Lung microvascular endothelial cell (primary cell): ENCODE results near the gene USP9X. TPM values are rescaled to one million over a fixed set of nuclear protein-coding genes. Genes with fewer than 3 reads are reported as not detected.
"Not testable (repeated sequence)": the region's sequence is repeated elsewhere in the genome, so short reads cannot be mapped to it uniquely, and the experiment has no call there.

Experiments
- DNase-seq, 2 donors: peaks; one replicate each; pipeline versions ENCODE4 v3.0.0 to v3.0.0-alpha.2; 2010; ENCODE audit warnings: low read depth in 2 of 2
- total RNA-seq: library from RNA; depleted of rRNA; stranded (reverse); fragments of >200 nt; gene quantifications from 2 replicates; pipeline ENCODE4 v1.2.1, GENCODE V29; 2014

The USP9X gene
- total RNA-seq, 1 donor from 2014 or later, result 112 TPM

- no peak for DNase-seq
These were observed 191.6 kb downstream of the USP9X start for GRCh38 chrX:41276661-41277506.

GRCh38 chrX:41282307-41282706 lies 197.1 kb downstream of the USP9X start:
- not testable (repeated sequence) for DNase-seq

- not testable (repeated sequence) for DNase-seq
These were observed 200.7 kb downstream of the USP9X start for GRCh38 chrX:41285928-41286327.

Other genes with a start within 250 kb of the USP9X start
- gene DDX3X, start 248.7 kb downstream of the USP9X start, total RNA-seq, result 233 and 239 TPM in 2 replicates